ENCODE data around the gene MED13.
"Not testable (repeated sequence)": the region's sequence is repeated elsewhere in the genome, so short reads cannot be mapped to it uniquely, and the experiment has no call there.

Gene MED13

GRCh38 chr17:61981323-61981722 lies 83.8 kb downstream of the MED13 start:
- no peak for FAIRE-seq

GRCh38 chr17:61980535-61980934 lies 84.5 kb downstream of the MED13 start:
- no peak for FAIRE-seq

GRCh38 chr17:61974115-61974514 lies 91.0 kb downstream of the MED13 start:
- FAIRE-seq = no peak

GRCh38 chr17:61972311-61972710 lies 92.8 kb downstream of the MED13 start:
- FAIRE-seq = no peak

- no peak for FAIRE-seq
These were observed 95.0 kb downstream of the MED13 start for GRCh38 chr17:61970030-61970429.

GRCh38 chr17:61968757-61969156 lies 96.3 kb downstream of the MED13 start:
- FAIRE-seq = no peak

GRCh38 chr17:61967729-61968128 lies 97.3 kb downstream of the MED13 start:
- FAIRE-seq = no peak

GRCh38 chr17:61966191-61966590 lies 98.9 kb downstream of the MED13 start:
- no peak for FAIRE-seq

- no peak for FAIRE-seq
These were observed 109.5 kb downstream of the MED13 start for GRCh38 chr17:61955619-61956018.

- no peak for FAIRE-seq
These were observed 117.6 kb downstream of the MED13 start for GRCh38 chr17:61947367-61948078.

GRCh38 chr17:61946359-61946758 lies 118.7 kb downstream of the MED13 start:
- FAIRE-seq = no peak

- no peak for FAIRE-seq
These were observed 122.0 kb downstream of the MED13 start for GRCh38 chr17:61943117-61943516.

- FAIRE-seq = no peak
These were observed 123.0 kb downstream of the MED13 start for GRCh38 chr17:61942085-61942484.

GRCh38 chr17:61928101-61928436 lies 137.0 kb downstream of the MED13 start:
- FAIRE-seq = no peak

GRCh38 chr17:61927208-61928100 lies 137.6 kb downstream of the MED13 start, which contains the start of gene INTS2:
INTS2 (minus strand) TSS chr17:61927982; CDS start chr17:61926644, 1,338 bp downstream.
- no peak for FAIRE-seq

- no peak for FAIRE-seq
These were observed 138.3 kb downstream of the MED13 start for GRCh38 chr17:61926826-61927207.

GRCh38 chr17:61915162-61915561 lies 149.9 kb downstream of the MED13 start:
- not testable (repeated sequence) for FAIRE-seq

- FAIRE-seq = no peak
These were observed 156.6 kb downstream of the MED13 start for GRCh38 chr17:61908292-61909037.

- no peak for FAIRE-seq
These were observed 157.7 kb downstream of the MED13 start for GRCh38 chr17:61907361-61907760.

- no peak for FAIRE-seq
These were observed 160.9 kb downstream of the MED13 start for GRCh38 chr17:61904094-61904710.

- FAIRE-seq = no peak
These were observed 161.8 kb downstream of the MED13 start for GRCh38 chr17:61903251-61903650.

- no peak for FAIRE-seq
These were observed 167.4 kb downstream of the MED13 start for GRCh38 chr17:61897548-61898180.

Data from islet of Langerhans (tissue), 1 donor.